ENCODE measurements around the gene MRPL41. TPM values are rescaled to one million over a fixed set of nuclear protein-coding genes. Genes with fewer than 3 reads are reported as not detected.

The MRPL41 gene
- total and polyA plus RNA-seq, 2 of the 13 experiments (the other 11 are each of a cell fraction or from before 2014, with no cell fraction given): 20.9 to 54.0 TPM

DNA sequence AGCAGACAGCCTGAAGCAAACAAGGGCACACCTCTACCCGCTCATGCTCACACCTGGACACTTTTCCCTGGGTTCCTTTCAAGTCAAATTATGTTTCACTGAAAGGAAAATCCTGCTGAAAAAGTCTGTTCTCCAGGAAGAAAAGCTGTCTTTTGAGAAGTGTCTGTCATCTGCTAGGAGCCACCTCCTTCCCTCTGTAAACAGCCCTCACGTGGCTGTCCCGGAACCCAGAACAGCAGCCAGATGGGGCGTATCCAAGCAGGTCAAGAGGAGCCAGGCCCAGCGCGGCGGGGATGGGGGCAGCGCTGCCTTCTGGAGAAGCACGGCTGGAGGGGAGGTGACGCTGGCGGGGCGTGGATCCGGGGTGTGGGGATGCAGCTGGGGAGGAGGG, 1.5 kb upstream of the MRPL41 start, which contains the start of gene PNPLA7:
TSS of gene PNPLA7 (minus strand) at position 172 of the 391 bp plus-strand sequence. CDS start 205 bp downstream, outside the sequence.
- Histone ChIP-seq H3K4me3 (replicated peaks in 1 of 3; ENCODE audit: insufficient read depth in 1 of 3, low read depth in 2 of 3, low read length in 3 of 3) (peak within 1 kb of the TSS; percentile 45 to 76 (median 60)), H3K27me3 (ENCODE audit: control insufficient read depth in 1 of 2, insufficient read depth in 2 of 2, low read length in 2 of 2) (no peaks in the 10 kb centered on the region), H3K27ac (ENCODE audit: extremely low read length, insufficient read depth, low read length) (peak within 1 kb of the TSS; percentile 80), H3K9ac (ENCODE audit: insufficient read depth, low read depth, low read length) (peak within 1 kb of the TSS; percentile 75), H3K4me2 (ENCODE audit: low read depth, low read length) (peak within 1 kb of the TSS; percentile 66), H3K9me3 (ENCODE audit: low read length) (peaks cover 10% of the 10 kb centered on the region; the same call in 1 of the 2 replicates), H3K36me3 (replicated peaks in 1 of 2; ENCODE audit: control insufficient read depth in 1 of 2, insufficient read depth in 2 of 2, low read length in 2 of 2) (peaks cover 3 to 8% of the 10 kb centered on the region in 2 experiments), H4K20me1 (ENCODE audit: insufficient read depth, low read length) (peaks cover 4% of the 10 kb centered on the region; the same call in 1 of the 2 replicates), H3K4me1 (ENCODE audit: insufficient read depth, low read length) (peaks cover 23% of the 10 kb centered on the region), H3K79me2 (ENCODE audit: insufficient read depth, low read length) (peaks cover 2% of the 10 kb centered on the region), H2AFZ (ENCODE audit: low read length) (peak within 1 kb of the TSS; percentile 16)
- CTCF ChIA-PET (ENCODE audit: low intra/inter-chr PET ratio, low total read pairs): no interaction called here
- in situ Hi-C loops (cut with HindIII; ENCODE audit: extremely low pct_ligation_motif_present, low pct_unique_long_range_greater_than_20kb): no loop called here
- no TSS peak for BruUV-seq (replicated peaks)
- POLR2A ChIA-PET: no interaction called here
- DNase-seq (ENCODE audit: low spot score) (peak; percentile 70), ATAC-seq (peak; percentile 67), FAIRE-seq (peak; percentile 78)
- 6% methylated on average over 12 of the region's 13 CpGs for WGBS (ENCODE audit: low lambda C conversion rate)
- intact Hi-C loops (cut with micrococcal nuclease; ENCODE audit: unreplicated experiment): no loop called here
- TF ChIP-seq ZNF563 (CRISPR knock-in tag; IDR thresholded peaks at IDR 0.05) (no peak), ZNF652 (CRISPR knock-in tag; IDR thresholded peaks at IDR 0.05; ENCODE audit: borderline replicate concordance, low read depth) (no peak), SOX5 (CRISPR knock-in tag; IDR thresholded peaks at IDR 0.05; ENCODE audit: borderline replicate concordance) (peak; percentile 42; the same call in 1 of the 2 replicates), KLF16 (CRISPR knock-in tag; IDR thresholded peaks at IDR 0.05) (peak in 1 of 2 experiments; percentile 48; a peak in 1 of 4 replicates), ZNF614 (CRISPR knock-in tag; IDR thresholded peaks at IDR 0.05; ENCODE audit: borderline replicate concordance) (no peak), ARNTL (CRISPR knock-in tag; IDR thresholded peaks at IDR 0.05) (peak; percentile 95), ZNF331 (CRISPR knock-in tag; IDR thresholded peaks at IDR 0.05) (0 out of 2 replicates have a peak, but pooled peaks have one; percentile 14)
- TF ChIP-seq, protein P1, sequence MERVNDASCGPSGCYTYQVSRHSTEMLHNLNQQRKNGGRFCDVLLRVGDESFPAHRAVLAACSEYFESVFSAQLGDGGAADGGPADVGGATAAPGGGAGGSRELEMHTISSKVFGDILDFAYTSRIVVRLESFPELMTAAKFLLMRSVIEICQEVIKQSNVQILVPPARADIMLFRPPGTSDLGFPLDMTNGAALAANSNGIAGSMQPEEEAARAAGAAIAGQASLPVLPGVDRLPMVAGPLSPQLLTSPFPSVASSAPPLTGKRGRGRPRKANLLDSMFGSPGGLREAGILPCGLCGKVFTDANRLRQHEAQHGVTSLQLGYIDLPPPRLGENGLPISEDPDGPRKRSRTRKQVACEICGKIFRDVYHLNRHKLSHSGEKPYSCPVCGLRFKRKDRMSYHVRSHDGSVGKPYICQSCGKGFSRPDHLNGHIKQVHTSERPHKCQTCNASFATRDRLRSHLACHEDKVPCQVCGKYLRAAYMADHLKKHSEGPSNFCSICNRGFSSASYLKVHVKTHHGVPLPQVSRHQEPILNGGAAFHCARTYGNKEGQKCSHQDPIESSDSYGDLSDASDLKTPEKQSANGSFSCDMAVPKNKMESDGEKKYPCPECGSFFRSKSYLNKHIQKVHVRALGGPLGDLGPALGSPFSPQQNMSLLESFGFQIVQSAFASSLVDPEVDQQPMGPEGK (CRISPR knock-in tag; IDR thresholded peaks at IDR 0.05): peak; percentile 39; the same call in 1 of the 2 replicates
- TF ChIP-seq, protein P2, sequence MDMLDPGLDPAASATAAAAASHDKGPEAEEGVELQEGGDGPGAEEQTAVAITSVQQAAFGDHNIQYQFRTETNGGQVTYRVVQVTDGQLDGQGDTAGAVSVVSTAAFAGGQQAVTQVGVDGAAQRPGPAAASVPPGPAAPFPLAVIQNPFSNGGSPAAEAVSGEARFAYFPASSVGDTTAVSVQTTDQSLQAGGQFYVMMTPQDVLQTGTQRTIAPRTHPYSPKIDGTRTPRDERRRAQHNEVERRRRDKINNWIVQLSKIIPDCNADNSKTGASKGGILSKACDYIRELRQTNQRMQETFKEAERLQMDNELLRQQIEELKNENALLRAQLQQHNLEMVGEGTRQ (IDR thresholded peaks at IDR 0.05; ENCODE audit: low read depth, low read length): peak; percentile 44; the same call in 1 of the 2 replicates
- TF ChIP-seq, protein P2 (CRISPR knock-in tag; IDR thresholded peaks at IDR 0.05; ENCODE audit: borderline replicate concordance): peak; percentile 46; the same call in 1 of the 2 replicates
- TF ChIP-seq, protein P3, sequence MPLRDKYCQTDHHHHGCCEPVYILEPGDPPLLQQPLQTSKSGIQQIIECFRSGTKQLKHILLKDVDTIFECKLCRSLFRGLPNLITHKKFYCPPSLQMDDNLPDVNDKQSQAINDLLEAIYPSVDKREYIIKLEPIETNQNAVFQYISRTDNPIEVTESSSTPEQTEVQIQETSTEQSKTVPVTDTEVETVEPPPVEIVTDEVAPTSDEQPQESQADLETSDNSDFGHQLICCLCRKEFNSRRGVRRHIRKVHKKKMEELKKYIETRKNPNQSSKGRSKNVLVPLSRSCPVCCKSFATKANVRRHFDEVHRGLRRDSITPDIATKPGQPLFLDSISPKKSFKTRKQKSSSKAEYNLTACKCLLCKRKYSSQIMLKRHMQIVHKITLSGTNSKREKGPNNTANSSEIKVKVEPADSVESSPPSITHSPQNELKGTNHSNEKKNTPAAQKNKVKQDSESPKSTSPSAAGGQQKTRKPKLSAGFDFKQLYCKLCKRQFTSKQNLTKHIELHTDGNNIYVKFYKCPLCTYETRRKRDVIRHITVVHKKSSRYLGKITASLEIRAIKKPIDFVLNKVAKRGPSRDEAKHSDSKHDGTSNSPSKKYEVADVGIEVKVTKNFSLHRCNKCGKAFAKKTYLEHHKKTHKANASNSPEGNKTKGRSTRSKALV (CRISPR knock-in tag; IDR thresholded peaks at IDR 0.05): no peak
- TF ChIP-seq, protein P4, sequence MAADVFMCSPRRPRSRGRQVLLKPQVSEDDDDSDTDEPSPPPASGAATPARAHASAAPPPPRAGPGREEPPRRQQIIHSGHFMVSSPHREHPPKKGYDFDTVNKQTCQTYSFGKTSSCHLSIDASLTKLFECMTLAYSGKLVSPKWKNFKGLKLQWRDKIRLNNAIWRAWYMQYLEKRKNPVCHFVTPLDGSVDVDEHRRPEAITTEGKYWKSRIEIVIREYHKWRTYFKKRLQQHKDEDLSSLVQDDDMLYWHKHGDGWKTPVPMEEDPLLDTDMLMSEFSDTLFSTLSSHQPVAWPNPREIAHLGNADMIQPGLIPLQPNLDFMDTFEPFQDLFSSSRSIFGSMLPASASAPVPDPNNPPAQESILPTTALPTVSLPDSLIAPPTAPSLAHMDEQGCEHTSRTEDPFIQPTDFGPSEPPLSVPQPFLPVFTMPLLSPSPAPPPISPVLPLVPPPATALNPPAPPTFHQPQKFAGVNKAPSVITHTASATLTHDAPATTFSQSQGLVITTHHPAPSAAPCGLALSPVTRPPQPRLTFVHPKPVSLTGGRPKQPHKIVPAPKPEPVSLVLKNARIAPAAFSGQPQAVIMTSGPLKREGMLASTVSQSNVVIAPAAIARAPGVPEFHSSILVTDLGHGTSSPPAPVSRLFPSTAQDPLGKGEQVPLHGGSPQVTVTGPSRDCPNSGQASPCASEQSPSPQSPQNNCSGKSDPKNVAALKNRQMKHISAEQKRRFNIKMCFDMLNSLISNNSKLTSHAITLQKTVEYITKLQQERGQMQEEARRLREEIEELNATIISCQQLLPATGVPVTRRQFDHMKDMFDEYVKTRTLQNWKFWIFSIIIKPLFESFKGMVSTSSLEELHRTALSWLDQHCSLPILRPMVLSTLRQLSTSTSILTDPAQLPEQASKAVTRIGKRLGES (CRISPR knock-in tag; IDR thresholded peaks at IDR 0.05; ENCODE audit: borderline replicate concordance): no peak
- TF ChIP-seq, protein P5, sequence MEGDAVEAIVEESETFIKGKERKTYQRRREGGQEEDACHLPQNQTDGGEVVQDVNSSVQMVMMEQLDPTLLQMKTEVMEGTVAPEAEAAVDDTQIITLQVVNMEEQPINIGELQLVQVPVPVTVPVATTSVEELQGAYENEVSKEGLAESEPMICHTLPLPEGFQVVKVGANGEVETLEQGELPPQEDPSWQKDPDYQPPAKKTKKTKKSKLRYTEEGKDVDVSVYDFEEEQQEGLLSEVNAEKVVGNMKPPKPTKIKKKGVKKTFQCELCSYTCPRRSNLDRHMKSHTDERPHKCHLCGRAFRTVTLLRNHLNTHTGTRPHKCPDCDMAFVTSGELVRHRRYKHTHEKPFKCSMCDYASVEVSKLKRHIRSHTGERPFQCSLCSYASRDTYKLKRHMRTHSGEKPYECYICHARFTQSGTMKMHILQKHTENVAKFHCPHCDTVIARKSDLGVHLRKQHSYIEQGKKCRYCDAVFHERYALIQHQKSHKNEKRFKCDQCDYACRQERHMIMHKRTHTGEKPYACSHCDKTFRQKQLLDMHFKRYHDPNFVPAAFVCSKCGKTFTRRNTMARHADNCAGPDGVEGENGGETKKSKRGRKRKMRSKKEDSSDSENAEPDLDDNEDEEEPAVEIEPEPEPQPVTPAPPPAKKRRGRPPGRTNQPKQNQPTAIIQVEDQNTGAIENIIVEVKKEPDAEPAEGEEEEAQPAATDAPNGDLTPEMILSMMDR (CRISPR knock-in tag; IDR thresholded peaks at IDR 0.05): peak; percentile 31; the same call in 1 of the 2 replicates

All from HepG2 (cell line).